ENCODE data around the gene ANXA6. TPM values are rescaled to one million over a fixed set of nuclear protein-coding genes. Genes with fewer than 3 reads are reported as not detected.

The ANXA6 gene
- total and polyA plus RNA-seq, 2 experiments from 2014 or later = 122 to 152 TPM

DNA sequence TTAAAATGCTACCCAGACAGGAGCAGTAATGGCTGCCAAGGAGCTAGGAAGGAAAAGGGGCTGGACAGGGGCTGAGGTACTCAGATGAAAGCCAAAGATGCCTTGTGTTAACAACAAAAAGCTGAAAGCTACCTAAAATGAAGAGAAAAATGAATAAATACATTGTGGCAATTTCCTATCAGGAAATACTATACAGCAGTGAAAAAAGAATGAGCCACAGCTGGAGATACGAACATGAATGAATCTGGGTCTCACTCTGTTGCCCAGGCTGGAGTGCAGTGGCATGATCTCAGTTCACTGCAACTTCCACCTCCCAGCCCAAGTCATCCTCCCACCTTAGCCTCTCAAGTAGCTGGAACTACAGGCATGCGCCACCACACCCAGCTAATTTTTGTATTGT is 83.0 kb downstream of the ANXA6 start:
- no peak for TF ChIP-seq EZH2 (IDR thresholded peaks at IDR 0.05; ENCODE audit: borderline replicate concordance)
- TF ChIP-seq, protein P1, sequence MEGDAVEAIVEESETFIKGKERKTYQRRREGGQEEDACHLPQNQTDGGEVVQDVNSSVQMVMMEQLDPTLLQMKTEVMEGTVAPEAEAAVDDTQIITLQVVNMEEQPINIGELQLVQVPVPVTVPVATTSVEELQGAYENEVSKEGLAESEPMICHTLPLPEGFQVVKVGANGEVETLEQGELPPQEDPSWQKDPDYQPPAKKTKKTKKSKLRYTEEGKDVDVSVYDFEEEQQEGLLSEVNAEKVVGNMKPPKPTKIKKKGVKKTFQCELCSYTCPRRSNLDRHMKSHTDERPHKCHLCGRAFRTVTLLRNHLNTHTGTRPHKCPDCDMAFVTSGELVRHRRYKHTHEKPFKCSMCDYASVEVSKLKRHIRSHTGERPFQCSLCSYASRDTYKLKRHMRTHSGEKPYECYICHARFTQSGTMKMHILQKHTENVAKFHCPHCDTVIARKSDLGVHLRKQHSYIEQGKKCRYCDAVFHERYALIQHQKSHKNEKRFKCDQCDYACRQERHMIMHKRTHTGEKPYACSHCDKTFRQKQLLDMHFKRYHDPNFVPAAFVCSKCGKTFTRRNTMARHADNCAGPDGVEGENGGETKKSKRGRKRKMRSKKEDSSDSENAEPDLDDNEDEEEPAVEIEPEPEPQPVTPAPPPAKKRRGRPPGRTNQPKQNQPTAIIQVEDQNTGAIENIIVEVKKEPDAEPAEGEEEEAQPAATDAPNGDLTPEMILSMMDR (IDR thresholded peaks at IDR 0.05; ENCODE audit: poor library complexity) = no peak
- TF ChIP-seq EZH2phosphoT487 (IDR thresholded peaks at IDR 0.05; ENCODE audit: low read depth, severe bottlenecking, unreplicated experiment) = no peak
- WGBS (ENCODE audit: low lambda C conversion rate, missing lambda C conversion rate) = 97% methylated on average over 2 of the region's 2 CpGs
- H3K79me2 ChIP-seq = peaks cover 100% of the 10 kb centered on the region
- no peak overlapping the region for H3K4me2 ChIP-seq
- no peak overlapping the region for H3K4me3 ChIP-seq
- DNase-seq (ENCODE audit: low spot score) = no peak
- no peaks in the 10 kb centered on the region for H3K9me3 ChIP-seq (ENCODE audit: low read depth)
- H3K27me3 ChIP-seq = no peaks in the 10 kb centered on the region
- H3K36me3 ChIP-seq (replicated peaks; ENCODE audit: insufficient read depth, low read depth) = no peaks in the 10 kb centered on the region
- H4K20me1 ChIP-seq (ENCODE audit: insufficient read depth, poor library complexity, severe bottlenecking) = peaks cover 59% of the 10 kb centered on the region
- H3K9me2 ChIP-seq (replicated peaks; ENCODE audit: insufficient read depth) = no peaks in the 10 kb centered on the region
- no peak overlapping the region for H2AFZ ChIP-seq
- H3K27ac ChIP-seq = no peak overlapping the region
- peaks cover 8% of the 10 kb centered on the region for H3K4me1 ChIP-seq (ENCODE audit: insufficient read depth)

DNA sequence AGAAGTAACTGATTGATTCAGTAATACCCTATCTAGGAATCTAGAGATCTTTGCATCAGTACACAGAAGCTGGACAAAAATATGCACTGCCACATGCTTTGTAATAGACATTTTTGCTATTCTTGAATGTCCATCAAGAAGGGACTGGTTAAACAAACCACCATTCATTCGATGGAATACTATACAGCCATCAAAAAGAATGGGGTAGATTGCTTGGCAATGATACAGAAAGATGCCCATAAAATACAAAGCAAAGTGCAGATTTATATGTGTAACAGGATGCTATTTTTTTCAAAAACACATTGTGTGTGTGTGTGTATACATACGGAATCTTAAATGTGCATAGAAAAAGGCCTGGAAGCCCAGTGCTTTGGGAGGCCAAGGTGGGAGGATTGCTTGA is 84.3 kb downstream of the ANXA6 start:
- Histone ChIP-seq H3K9me2 (replicated peaks; ENCODE audit: insufficient read depth) (no peaks in the 10 kb centered on the region), H3K4me3 (no peak overlapping the region), H3K36me3 (replicated peaks; ENCODE audit: insufficient read depth, low read depth) (no peaks in the 10 kb centered on the region), H4K20me1 (ENCODE audit: insufficient read depth, poor library complexity, severe bottlenecking) (peaks cover 60% of the 10 kb centered on the region), H3K27ac (peak overlapping the region; percentile 67), H3K4me2 (no peak overlapping the region), H3K4me1 (ENCODE audit: insufficient read depth) (peaks cover 8% of the 10 kb centered on the region), H3K27me3 (no peaks in the 10 kb centered on the region), H2AFZ (no peak overlapping the region), H3K79me2 (peaks cover 100% of the 10 kb centered on the region), H3K9me3 (ENCODE audit: low read depth) (no peaks in the 10 kb centered on the region)
- TF ChIP-seq EZH2 (IDR thresholded peaks at IDR 0.05; ENCODE audit: borderline replicate concordance) (no peak), EZH2phosphoT487 (IDR thresholded peaks at IDR 0.05; ENCODE audit: low read depth, severe bottlenecking, unreplicated experiment) (no peak)
- TF ChIP-seq, protein P1 (IDR thresholded peaks at IDR 0.05; ENCODE audit: poor library complexity) = no peak
- no peak for DNase-seq (ENCODE audit: low spot score)
- 96% methylated on average over 2 of the region's 2 CpGs for WGBS (ENCODE audit: low lambda C conversion rate, missing lambda C conversion rate)

DNA sequence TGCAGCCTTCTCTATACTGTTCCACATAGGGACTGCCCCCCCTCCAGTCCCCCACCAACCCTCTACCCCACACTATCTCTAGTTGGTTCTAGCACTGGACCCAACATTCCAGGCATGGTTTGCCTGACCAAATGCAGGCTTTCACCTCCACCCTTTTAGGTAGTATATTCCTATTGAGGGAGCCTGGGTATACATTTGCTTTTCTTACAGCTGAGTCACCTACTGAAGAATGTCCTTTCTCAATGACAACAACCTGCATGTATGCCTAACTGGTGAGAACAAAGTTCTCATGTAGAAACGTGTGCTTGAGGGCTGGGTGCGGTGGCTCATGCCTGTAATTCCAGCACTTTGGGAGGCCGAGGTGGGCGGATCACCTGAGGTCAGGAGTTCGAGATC is 85.0 kb downstream of the ANXA6 start:
- H3K27ac ChIP-seq = peak overlapping the region; percentile 82
- no peaks in the 10 kb centered on the region for H3K36me3 ChIP-seq (replicated peaks; ENCODE audit: insufficient read depth, low read depth)
- H3K4me1 ChIP-seq (ENCODE audit: insufficient read depth) = peaks cover 8% of the 10 kb centered on the region
- H3K79me2 ChIP-seq = peaks cover 100% of the 10 kb centered on the region
- H3K9me2 ChIP-seq (replicated peaks; ENCODE audit: insufficient read depth) = no peaks in the 10 kb centered on the region
- WGBS (ENCODE audit: low lambda C conversion rate, missing lambda C conversion rate) = 74% methylated on average over 5 of the region's 5 CpGs
- no peak overlapping the region for H3K4me2 ChIP-seq
- H3K4me3 ChIP-seq = no peak overlapping the region
- H4K20me1 ChIP-seq (ENCODE audit: insufficient read depth, poor library complexity, severe bottlenecking) = peaks cover 57% of the 10 kb centered on the region
- TF ChIP-seq, protein P1 (IDR thresholded peaks at IDR 0.05; ENCODE audit: poor library complexity) = no peak
- TF ChIP-seq EZH2 (IDR thresholded peaks at IDR 0.05; ENCODE audit: borderline replicate concordance) = no peak
- no peak for TF ChIP-seq EZH2phosphoT487 (IDR thresholded peaks at IDR 0.05; ENCODE audit: low read depth, severe bottlenecking, unreplicated experiment)
- no peak overlapping the region for H2AFZ ChIP-seq
- no peaks in the 10 kb centered on the region for H3K27me3 ChIP-seq
- peak; percentile 51 for DNase-seq (ENCODE audit: low spot score)
- no peaks in the 10 kb centered on the region for H3K9me3 ChIP-seq (ENCODE audit: low read depth)
